ENCODE data around the gene RFNG.

DNA sequence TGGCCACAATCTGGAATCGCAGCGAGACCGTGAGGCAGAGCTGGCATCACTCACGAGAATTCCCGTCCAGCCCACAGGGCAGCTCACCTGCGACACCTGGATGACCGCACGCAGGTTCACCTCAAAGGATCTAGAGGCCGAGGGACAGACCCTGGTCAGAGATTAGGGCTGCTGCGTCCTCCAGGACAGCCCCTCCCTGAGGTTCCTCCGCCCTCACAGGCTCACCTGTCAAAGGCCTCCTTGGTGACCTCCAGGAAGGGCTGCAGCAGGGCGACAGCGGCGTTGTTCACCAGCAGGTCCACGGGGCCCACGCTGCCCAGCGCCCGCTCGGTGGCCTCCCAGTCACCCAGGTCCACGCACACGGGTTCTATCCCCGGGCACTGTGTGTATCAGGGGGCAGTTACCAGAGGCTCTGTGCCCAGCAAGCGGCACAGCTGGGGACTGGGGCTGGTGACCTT, 14.9 kb downstream of the RFNG start:
- no peak for TF ChIP-seq POLR2A (IDR thresholded peaks at IDR 0.05)
- no peak for TF ChIP-seq CTCF (IDR thresholded peaks at IDR 0.05)

Measured in adrenal gland (tissue), 5 donors.